Sigmoid colon (tissue), 7 donors: ENCODE results near the gene GOLGA8Q. TPM values are rescaled to one million over a fixed set of nuclear protein-coding genes. Genes with fewer than 3 reads are reported as not detected.
"Not testable (repeated sequence)": the region's sequence is repeated elsewhere in the genome, so short reads cannot be mapped to it uniquely, and the experiment has no call there.

Experiments used
- DNase-seq: peaks from one replicate; pipeline ENCODE4 v3.0.0-alpha.2; 2019
- H3K27ac ChIP-seq, 4 donors: fragments of 200-600 bp; sonication (generic); one replicate each; pipeline ENCODE4 v1.5.1; 2016 to 2019; ENCODE audit warnings: mild to moderate bottlenecking in 1 of 4
- H3K27me3 ChIP-seq, 3 donors: fragments of 200-600 bp; sonication (generic); one replicate each; pipeline ENCODE4 v1.5.1; 2019; ENCODE audit warnings: mild to moderate bottlenecking in 1 of 3
- H3K36me3 ChIP-seq, 4 donors: fragments of 200-600 bp; sonication (generic); one replicate each; pipeline ENCODE4 v1.5.1; 2016 to 2019
- H3K4me1 ChIP-seq, 4 donors: fragments of 200-600 bp; sonication (generic); one replicate each; pipeline ENCODE4 v1.5.1; 2017 to 2019
- H3K4me3 ChIP-seq, 4 donors: fragments of 200-600 bp; sonication (generic); one replicate each; pipeline ENCODE4 v1.5.1; 2017 to 2019; ENCODE audit warnings: mild to moderate bottlenecking in 2 of 4, moderate library complexity in 1 of 4
- H3K9me3 ChIP-seq, 4 donors: fragments of 200-600 bp in 3 of 4; sonication (generic) in 3 of 4; one replicate each; pipeline versions ENCODE4 v1.5.1 to v1.6.1; 2013 to 2019
- CTCF ChIP-seq, 4 experiments: fragments of 450-650 bp in 3 of 4; fragments of 200-600 bp in 1 of 4; IDR thresholded peaks; one replicate each; pipeline ENCODE4 v1.5.1; 2016 to 2019; ENCODE audit warnings: antibody characterized with exemption in 4 of 4, mild to moderate bottlenecking in 3 of 4, moderate library complexity in 2 of 4
- WGBS, 2 donors: extraction: QIAGEN DNeasy Blood & Tissue Kit; methylation state at CpG; one replicate each; pipeline ENCODE4 v1.1.7; 2013; 5-methylcytosine and 5-hydroxymethylcytosine counted together
- intact Hi-C: fragments of 100-400 bp; cut with DNase I; formaldehyde crosslinking; loops from one replicate; pipeline ENCODE4 v1.15.1; 2023
- polyA plus RNA-seq, 3 donors: library from polyadenylated mRNA; stranded (reverse); fragments of 200-250 nt; gene quantifications; one replicate each; pipeline ENCODE4 v1.2.3, GENCODE V29; 2013
- small RNA-seq, 3 donors: library from RNA; depleted of rRNA; stranded (forward); fragments of <200 nt; gene quantifications; one replicate each; pipeline ENCODE3, GENCODE V24; 2016
- total RNA-seq, 4 donors: library from RNA; depleted of rRNA; stranded (reverse); fragments of >200 nt; gene quantifications; one replicate each; pipeline ENCODE4 v1.1.0, GENCODE V29; 2016
- donor health status: healthy with polysubstance abuse.
- donor health status: Bipolar disorder and iron deficiency.
- donor health status: healthy.

GOLGA8Q gene
- total and polyA plus RNA-seq, 7 donors, result 0.50 to 1.8 (median 1.5) TPM; not detected in 4

DNA sequence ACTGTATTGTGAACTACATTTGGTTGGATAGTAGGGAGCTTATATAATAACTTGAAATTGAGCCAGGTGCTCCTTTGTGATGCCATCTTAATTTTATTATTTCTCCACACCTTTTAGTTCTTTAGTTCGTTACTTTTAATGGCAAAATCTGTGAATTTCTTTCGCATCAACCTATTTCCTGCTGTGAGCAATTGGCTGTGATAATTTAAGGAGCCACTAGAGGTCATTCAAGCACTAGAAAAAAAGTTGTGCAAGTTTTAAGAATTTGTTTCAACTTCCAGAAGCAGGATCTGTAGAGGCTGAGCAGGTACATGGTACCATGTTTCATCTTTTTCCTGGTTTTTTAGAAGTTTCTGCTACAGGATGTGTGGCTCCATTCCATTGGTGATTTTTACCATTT lies 47.1 kb downstream of the GOLGA8Q start:
- H3K4me1 ChIP-seq, H3K4me3 ChIP-seq, H3K36me3 ChIP-seq, H3K27me3 ChIP-seq, DNase-seq, intact Hi-C loops, H3K9me3 ChIP-seq, H3K27ac ChIP-seq: not testable (repeated sequence)
- 2 to 21% methylated on average over 2 of the region's 2 CpGs for WGBS, 2 donors
- peak in 2 of 4 experiments; percentile 8 to 22 for TF ChIP-seq CTCF (IDR thresholded peaks at IDR 0.05)

GRCh38 chr15:30603796-30604195 lies 51.9 kb downstream of the GOLGA8Q start, which contains the start of gene GOLGA8H:
TSS of gene GOLGA8H (plus strand) at chr15:30604028. CDS start at chr15:30604126, 98 bp downstream.
- 93% methylated on average over 4 to 5 of the region's 8 CpGs for WGBS, 2 donors
- intact Hi-C loops, DNase-seq: not testable (repeated sequence)

More at GRCh38 chr15:30603796-30604195, 51.9 kb downstream of the GOLGA8Q start, which contains the start of gene GOLGA8H:
- not testable (repeated sequence) for H3K27me3 ChIP-seq, H3K9me3 ChIP-seq, H3K4me1 ChIP-seq, H3K27ac ChIP-seq, H3K36me3 ChIP-seq, H3K4me3 ChIP-seq

Small RNA genes lying within 50 kb of the gene (small RNA-seq; reads per million reads assigned to genes)
- gene RF00096, result 0 reads per million in 3 donors
- 0 reads per million in 3 donors for gene RN7SL796P

Other genes with a start within 250 kb of the GOLGA8Q start
- gene CHRFAM7A, start 158.5 kb upstream of the GOLGA8Q start, total RNA-seq, result 1 to 10 TPM in 2 of 4 donors, under 1 TPM in 2; 0.68 to 5.5 (median 2.6) TPM
- gene CHRFAM7A, start 158.5 kb upstream of the GOLGA8Q start, polyA plus RNA-seq, result 1 to 10 TPM in 1 of 3 donors, under 1 TPM in 2; 0.60 to 2.1 (median 0.76) TPM
- 1 to 10 TPM; 1.8 to 6.9 (median 4.6) TPM for gene GOLGA8R, start 137.8 kb upstream of the GOLGA8Q start, total RNA-seq
- under 1 TPM in 1 of 3 donors, not detected in 2; 0.77 TPM for gene GOLGA8R, start 137.8 kb upstream of the GOLGA8Q start, polyA plus RNA-seq
- under 1 TPM in 1 of 4 donors, not detected in 3; 0.33 TPM for gene GOLGA8H, start 52.0 kb downstream of the GOLGA8Q start, total RNA-seq
- under 1 TPM in 1 of 3 donors, not detected in 2; 0.36 TPM for gene GOLGA8H, start 52.0 kb downstream of the GOLGA8Q start, polyA plus RNA-seq